ENCODE results near the gene KCNK16.
"Not testable (repeated sequence)": the region's sequence is repeated elsewhere in the genome, so short reads cannot be mapped to it uniquely, and the experiment has no call there.

KCNK16 gene

DNA sequence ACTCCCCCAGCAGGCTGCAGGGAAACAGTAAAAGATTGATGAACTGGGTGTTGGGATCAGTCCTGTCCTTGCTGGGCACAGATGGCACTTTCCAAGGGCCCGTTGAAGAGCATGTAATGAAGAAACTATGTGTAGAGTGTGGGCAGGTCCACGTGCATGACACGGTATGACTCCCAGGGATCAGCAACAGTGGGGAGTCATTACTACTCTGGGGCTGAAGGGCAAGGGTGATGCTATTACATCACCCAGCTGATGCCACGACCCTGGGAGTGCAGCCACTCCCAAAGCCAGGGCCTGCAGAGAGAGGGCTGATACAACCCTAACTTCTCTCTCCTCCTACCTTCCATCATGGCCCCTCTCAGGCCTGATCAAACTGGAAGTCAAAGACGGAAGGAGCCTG, 28.4 kb downstream of the KCNK16 start:
- TF ChIP-seq, protein P1, sequence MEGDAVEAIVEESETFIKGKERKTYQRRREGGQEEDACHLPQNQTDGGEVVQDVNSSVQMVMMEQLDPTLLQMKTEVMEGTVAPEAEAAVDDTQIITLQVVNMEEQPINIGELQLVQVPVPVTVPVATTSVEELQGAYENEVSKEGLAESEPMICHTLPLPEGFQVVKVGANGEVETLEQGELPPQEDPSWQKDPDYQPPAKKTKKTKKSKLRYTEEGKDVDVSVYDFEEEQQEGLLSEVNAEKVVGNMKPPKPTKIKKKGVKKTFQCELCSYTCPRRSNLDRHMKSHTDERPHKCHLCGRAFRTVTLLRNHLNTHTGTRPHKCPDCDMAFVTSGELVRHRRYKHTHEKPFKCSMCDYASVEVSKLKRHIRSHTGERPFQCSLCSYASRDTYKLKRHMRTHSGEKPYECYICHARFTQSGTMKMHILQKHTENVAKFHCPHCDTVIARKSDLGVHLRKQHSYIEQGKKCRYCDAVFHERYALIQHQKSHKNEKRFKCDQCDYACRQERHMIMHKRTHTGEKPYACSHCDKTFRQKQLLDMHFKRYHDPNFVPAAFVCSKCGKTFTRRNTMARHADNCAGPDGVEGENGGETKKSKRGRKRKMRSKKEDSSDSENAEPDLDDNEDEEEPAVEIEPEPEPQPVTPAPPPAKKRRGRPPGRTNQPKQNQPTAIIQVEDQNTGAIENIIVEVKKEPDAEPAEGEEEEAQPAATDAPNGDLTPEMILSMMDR (IDR thresholded peaks at IDR 0.05): no peak
- Histone ChIP-seq H3K27ac (no peak overlapping the region), H3K4me3 (ENCODE audit: low read depth in 1 of 2, low read length in 1 of 2) (no peak overlapping the region), H3K27me3 (no peaks in the 10 kb centered on the region), H3K36me3 (no peaks in the 10 kb centered on the region), H3K9me3 (no peaks in the 10 kb centered on the region), H3K4me1 (ENCODE audit: control insufficient read depth in 1 of 2, insufficient read depth in 1 of 2, low read depth in 1 of 2, low read length in 1 of 2) (no peaks in the 10 kb centered on the region)

DNA sequence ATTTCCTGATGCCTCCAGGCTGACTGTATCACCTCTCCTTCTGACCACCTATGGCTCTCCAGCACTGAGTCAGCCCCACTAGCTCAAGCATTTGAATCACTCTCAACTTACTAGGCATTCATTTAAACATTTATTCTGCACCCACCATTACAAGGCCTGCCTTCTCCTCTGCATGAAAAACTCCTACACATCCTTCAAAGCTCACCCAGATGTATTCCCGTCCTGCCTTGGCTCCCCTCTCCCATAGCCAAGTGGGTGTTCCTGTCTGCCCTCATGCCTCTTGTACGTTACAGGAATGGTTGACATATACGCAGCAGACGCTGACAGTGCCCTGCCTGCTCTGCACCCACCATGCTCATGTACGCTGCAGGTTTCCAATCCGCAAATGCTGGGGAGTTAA, 29.9 kb downstream of the KCNK16 start:
- Histone ChIP-seq H3K9me3 (no peaks in the 10 kb centered on the region), H3K4me3 (ENCODE audit: low read depth in 1 of 2, low read length in 1 of 2) (no peak overlapping the region), H3K36me3 (no peaks in the 10 kb centered on the region), H3K4me1 (ENCODE audit: control insufficient read depth in 1 of 2, insufficient read depth in 1 of 2, low read depth in 1 of 2, low read length in 1 of 2) (no peaks in the 10 kb centered on the region), H3K27ac (no peak overlapping the region), H3K27me3 (no peaks in the 10 kb centered on the region)
- TF ChIP-seq, protein P1 (IDR thresholded peaks at IDR 0.05): no peak

DNA sequence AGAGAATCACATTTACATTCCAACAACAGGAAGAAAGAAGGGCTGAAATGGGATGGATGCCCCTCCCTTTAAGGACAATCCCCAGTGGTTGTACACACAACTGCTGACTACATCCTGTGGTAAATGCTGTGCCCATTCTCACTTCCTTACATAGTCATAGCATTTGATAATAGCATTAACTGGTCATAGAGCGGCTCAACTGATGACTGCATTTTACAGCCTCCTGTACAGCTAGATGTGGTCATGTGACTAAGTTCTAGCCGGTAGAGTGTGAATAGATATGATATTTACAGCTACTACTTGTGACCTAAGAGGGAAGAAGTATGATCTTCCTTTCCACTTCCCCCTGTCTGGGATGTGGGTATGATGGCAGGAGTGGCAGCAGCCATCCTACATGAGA, 33.0 kb downstream of the KCNK16 start:
- H3K36me3 ChIP-seq: no peaks in the 10 kb centered on the region
- TF ChIP-seq, protein P1 (IDR thresholded peaks at IDR 0.05): no peak
- H3K27me3 ChIP-seq: no peaks in the 10 kb centered on the region
- no peaks in the 10 kb centered on the region for H3K9me3 ChIP-seq
- no peak overlapping the region for H3K4me3 ChIP-seq (ENCODE audit: low read depth in 1 of 2, low read length in 1 of 2)
- H3K27ac ChIP-seq: no peak overlapping the region
- no peaks in the 10 kb centered on the region for H3K4me1 ChIP-seq (ENCODE audit: control insufficient read depth in 1 of 2, insufficient read depth in 1 of 2, low read depth in 1 of 2, low read length in 1 of 2)

DNA sequence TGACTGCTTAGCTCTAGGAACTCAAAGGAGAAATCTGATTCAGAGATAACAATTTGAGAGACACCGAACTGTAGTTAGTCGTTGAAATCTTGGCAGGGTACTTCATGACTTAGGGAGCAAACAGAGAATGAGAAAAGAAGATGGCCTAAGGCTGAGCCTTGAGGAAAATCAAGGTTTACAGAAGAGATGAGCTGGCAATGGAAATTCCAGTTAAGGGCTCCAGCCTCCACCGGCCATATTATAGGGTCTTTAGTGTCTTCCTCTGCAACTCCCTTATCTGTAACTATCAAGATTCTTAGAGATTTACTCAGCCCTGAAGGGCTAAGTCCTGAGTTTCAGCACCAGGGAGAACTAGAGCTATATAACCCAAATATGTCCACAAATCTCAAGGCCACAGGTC, 34.9 kb downstream of the KCNK16 start:
- H3K27ac ChIP-seq: no peak overlapping the region
- H3K4me3 ChIP-seq (ENCODE audit: low read depth in 1 of 2, low read length in 1 of 2): no peak overlapping the region
- TF ChIP-seq, protein P1 (IDR thresholded peaks at IDR 0.05): no peak
- no peaks in the 10 kb centered on the region for H3K27me3 ChIP-seq
- H3K9me3 ChIP-seq: no peaks in the 10 kb centered on the region
- H3K4me1 ChIP-seq (ENCODE audit: control insufficient read depth in 1 of 2, insufficient read depth in 1 of 2, low read depth in 1 of 2, low read length in 1 of 2): no peaks in the 10 kb centered on the region
- no peaks in the 10 kb centered on the region for H3K36me3 ChIP-seq

DNA sequence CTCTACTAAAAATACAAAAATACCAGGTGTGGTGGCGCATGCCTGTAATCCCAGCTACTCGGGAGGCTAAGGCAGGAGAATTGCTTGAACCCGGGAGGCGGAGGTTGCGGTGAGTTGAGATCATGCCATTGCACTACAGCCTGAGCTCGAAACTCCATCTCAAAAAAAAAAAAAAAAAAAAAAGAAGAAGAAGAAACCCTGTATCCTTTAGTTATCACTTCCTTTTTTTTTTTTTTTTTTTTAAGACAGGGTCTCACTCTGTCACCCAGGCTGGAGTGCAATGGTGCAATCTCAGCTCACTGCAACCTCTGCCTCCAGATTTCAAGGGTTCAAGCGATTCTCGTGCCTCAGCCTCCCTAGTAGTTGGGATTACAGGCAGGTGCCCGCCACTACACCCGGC, 35.9 kb downstream of the KCNK16 start:
- not testable (repeated sequence) for H3K4me1 ChIP-seq (ENCODE audit: control insufficient read depth in 1 of 2, insufficient read depth in 1 of 2, low read depth in 1 of 2, low read length in 1 of 2); H3K27ac ChIP-seq; H3K4me3 ChIP-seq (ENCODE audit: low read depth in 1 of 2, low read length in 1 of 2); H3K36me3 ChIP-seq; H3K9me3 ChIP-seq; H3K27me3 ChIP-seq

DNA sequence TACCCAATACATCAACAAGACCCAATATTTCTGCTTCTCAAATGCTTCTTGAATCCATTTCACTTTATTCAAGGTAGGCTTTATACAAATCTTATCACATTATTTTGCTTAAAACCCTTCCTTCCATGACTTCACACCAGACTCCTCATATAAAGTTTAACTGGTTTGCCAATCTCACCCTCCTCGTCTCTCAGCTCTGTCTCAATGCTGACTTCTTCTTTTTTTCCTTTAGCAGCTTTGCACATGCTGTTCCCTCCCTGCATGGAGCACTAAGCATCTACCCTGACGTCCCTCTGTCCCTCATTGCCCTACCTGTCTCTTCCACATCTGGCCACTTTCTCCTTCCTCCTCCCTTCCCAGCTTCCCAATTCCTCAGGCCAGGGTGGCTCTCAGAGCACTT, 39.7 kb downstream of the KCNK16 start:
- Histone ChIP-seq H3K27ac (no peak overlapping the region), H3K27me3 (no peaks in the 10 kb centered on the region), H3K36me3 (no peaks in the 10 kb centered on the region), H3K4me1 (ENCODE audit: control insufficient read depth in 1 of 2, insufficient read depth in 1 of 2, low read depth in 1 of 2, low read length in 1 of 2) (no peaks in the 10 kb centered on the region), H3K4me3 (ENCODE audit: low read depth in 1 of 2, low read length in 1 of 2) (no peak overlapping the region), H3K9me3 (no peaks in the 10 kb centered on the region)
- TF ChIP-seq, protein P1 (IDR thresholded peaks at IDR 0.05): no peak
